DOHH2 (cell line): Measurements from ENCODE around the gene GPBAR1.

Source experiments
- H3F3A ChIP-seq: fragments of 200-600 bp; sonication (generic), shearing (Covaris generic); 2 replicates; pipeline ENCODE4 v1.6.0; 2016; ENCODE audit warnings: antibody characterized with exemption, mild to moderate bottlenecking; ENCODE audit not compliant: control insufficient read depth, insufficient read depth
- H3K27ac ChIP-seq: fragments of 200-600 bp; sonication (generic); 2 replicates; pipeline ENCODE4 v1.5.1; 2014; ENCODE audit warnings: low read depth, mild to moderate bottlenecking, low read length, moderate library complexity
- H3K27me3 ChIP-seq: fragments of 200-600 bp; sonication (generic); 2 replicates; pipeline ENCODE4 v1.6.1; 2014; ENCODE audit warnings: mild to moderate bottlenecking, low read length, mixed read lengths; ENCODE audit not compliant: control insufficient read depth
- H3K36me3 ChIP-seq: fragments of 200-600 bp; sonication (generic); 2 replicates; pipeline ENCODE4 v1.6.1; 2014; ENCODE audit warnings: mild to moderate bottlenecking, low read length, moderate library complexity, mixed read lengths; ENCODE audit not compliant: control insufficient read depth
- H3K4me1 ChIP-seq: fragments of 200-600 bp; sonication (generic); 2 replicates; pipeline ENCODE4 v1.6.1; 2014; ENCODE audit warnings: mild to moderate bottlenecking, low read length, mixed read lengths; ENCODE audit not compliant: control insufficient read depth
- H3K4me2 ChIP-seq: fragments of 200-600 bp; sonication (generic); 2 replicates; pipeline ENCODE4 v1.6.0; 2014; ENCODE audit warnings: mild to moderate bottlenecking, low read length, moderate library complexity
- H3K4me3 ChIP-seq: fragments of 200-600 bp; sonication (generic); 2 replicates; pipeline ENCODE4 v1.5.1; 2014; ENCODE audit warnings: mild to moderate bottlenecking, low read length, mixed read lengths
- H3K79me2 ChIP-seq: fragments of 200-600 bp; sonication (generic); 2 replicates; pipeline ENCODE4 v1.6.1; 2014; ENCODE audit warnings: mild to moderate bottlenecking, low read length, mixed read lengths; ENCODE audit not compliant: control insufficient read depth
- H3K9me2 ChIP-seq: fragments of 200-600 bp; sonication (generic); replicated peaks from 2 replicates; pipeline ENCODE4 v1.6.1; 2014; ENCODE audit warnings: mild to moderate bottlenecking, low read length, mixed read lengths; ENCODE audit not compliant: control insufficient read depth
- H3K9me3 ChIP-seq: fragments of 200-600 bp; sonication (generic); 2 replicates; pipeline ENCODE4 v1.6.1; 2014; ENCODE audit warnings: antibody characterized with exemption, low read length, mixed read lengths; ENCODE audit not compliant: control insufficient read depth, insufficient read depth
- H4K20me1 ChIP-seq: fragments of 200-600 bp; sonication (generic); 2 replicates; pipeline ENCODE4 v1.6.0; 2014; ENCODE audit warnings: low read depth, mild to moderate bottlenecking, antibody characterized with exemption, low read length, moderate library complexity; ENCODE audit not compliant: control insufficient read depth, insufficient read depth
- CTCF ChIP-seq: fragments of 200-600 bp; sonication (generic); IDR thresholded peaks from one replicate; pipeline ENCODE4 v1.5.1; 2014; ENCODE audit warnings: antibody characterized with exemption, mild to moderate bottlenecking, low read depth, low read length; ENCODE audit not compliant: poor library complexity, severe bottlenecking
- EZH2phosphoT487 ChIP-seq: fragments of 200-600 bp; sonication (generic); IDR thresholded peaks from 2 replicates; pipeline ENCODE4 v1.6.1; 2017; ENCODE audit warnings: borderline replicate concordance, mild to moderate bottlenecking, antibody characterized with exemption, low read length, moderate library complexity, mixed read lengths

GPBAR1 gene

GRCh38 chr2:218274586-218274985 lies 13.8 kb downstream of the GPBAR1 start:
- Histone ChIP-seq H3K36me3 (peaks cover 58% of the 10 kb centered on the region), H3K4me2 (no peak overlapping the region), H3K9me3 (no peaks in the 10 kb centered on the region)

GRCh38 chr2:218275371-218276072 lies 14.7 kb downstream of the GPBAR1 start:
- no peaks in the 10 kb centered on the region for H3K9me3 ChIP-seq
- H3K4me2 ChIP-seq, result no peak overlapping the region
- no peak overlapping the region for H3K27ac ChIP-seq
- TF ChIP-seq EZH2phosphoT487 (no peak), CTCF (no peak)
- no peak overlapping the region for H3K4me3 ChIP-seq
- no peaks in the 10 kb centered on the region for H3K9me2 ChIP-seq
- H4K20me1 ChIP-seq, result no peaks in the 10 kb centered on the region
- peaks cover 61% of the 10 kb centered on the region for H3K36me3 ChIP-seq
- H3K27me3 ChIP-seq, result no peaks in the 10 kb centered on the region
- peaks cover 20% of the 10 kb centered on the region for H3K79me2 ChIP-seq
- H3K4me1 ChIP-seq, result peaks cover 25% of the 10 kb centered on the region
- H3F3A ChIP-seq, result peaks cover 4% of the 10 kb centered on the region; the same call in 1 of the 2 replicates

More at GRCh38 chr2:218274586-218274985, 13.8 kb downstream of the GPBAR1 start:
- Histone ChIP-seq H3K4me1 (peaks cover 25% of the 10 kb centered on the region), H3K4me3 (no peak overlapping the region), H4K20me1 (no peaks in the 10 kb centered on the region), H3K27me3 (no peaks in the 10 kb centered on the region), H3K27ac (no peak overlapping the region), H3K9me2 (no peaks in the 10 kb centered on the region), H3K79me2 (peaks cover 26% of the 10 kb centered on the region), H3F3A (peaks cover 4% of the 10 kb centered on the region; the same call in 1 of the 2 replicates)
- TF ChIP-seq CTCF, result no peak
- no peak for TF ChIP-seq EZH2phosphoT487

GRCh38 chr2:218276986-218277755 lies 16.4 kb downstream of the GPBAR1 start:
- TF ChIP-seq CTCF (no peak), EZH2phosphoT487 (no peak)
- H3K27me3 ChIP-seq, result no peaks in the 10 kb centered on the region
- peaks cover 55% of the 10 kb centered on the region for H3K36me3 ChIP-seq
- no peaks in the 10 kb centered on the region for H3F3A ChIP-seq
- H3K9me2 ChIP-seq, result no peaks in the 10 kb centered on the region
- peaks cover 10% of the 10 kb centered on the region for H3K4me1 ChIP-seq
- H3K79me2 ChIP-seq, result peaks cover 4% of the 10 kb centered on the region
- H3K9me3 ChIP-seq, result no peaks in the 10 kb centered on the region
- no peaks in the 10 kb centered on the region for H4K20me1 ChIP-seq
- H3K4me3 ChIP-seq, result no peak overlapping the region
- no peak overlapping the region for H3K27ac ChIP-seq
- H3K4me2 ChIP-seq, result no peak overlapping the region
